Measurements from ENCODE around the gene KLHL36.

Gene KLHL36

DNA sequence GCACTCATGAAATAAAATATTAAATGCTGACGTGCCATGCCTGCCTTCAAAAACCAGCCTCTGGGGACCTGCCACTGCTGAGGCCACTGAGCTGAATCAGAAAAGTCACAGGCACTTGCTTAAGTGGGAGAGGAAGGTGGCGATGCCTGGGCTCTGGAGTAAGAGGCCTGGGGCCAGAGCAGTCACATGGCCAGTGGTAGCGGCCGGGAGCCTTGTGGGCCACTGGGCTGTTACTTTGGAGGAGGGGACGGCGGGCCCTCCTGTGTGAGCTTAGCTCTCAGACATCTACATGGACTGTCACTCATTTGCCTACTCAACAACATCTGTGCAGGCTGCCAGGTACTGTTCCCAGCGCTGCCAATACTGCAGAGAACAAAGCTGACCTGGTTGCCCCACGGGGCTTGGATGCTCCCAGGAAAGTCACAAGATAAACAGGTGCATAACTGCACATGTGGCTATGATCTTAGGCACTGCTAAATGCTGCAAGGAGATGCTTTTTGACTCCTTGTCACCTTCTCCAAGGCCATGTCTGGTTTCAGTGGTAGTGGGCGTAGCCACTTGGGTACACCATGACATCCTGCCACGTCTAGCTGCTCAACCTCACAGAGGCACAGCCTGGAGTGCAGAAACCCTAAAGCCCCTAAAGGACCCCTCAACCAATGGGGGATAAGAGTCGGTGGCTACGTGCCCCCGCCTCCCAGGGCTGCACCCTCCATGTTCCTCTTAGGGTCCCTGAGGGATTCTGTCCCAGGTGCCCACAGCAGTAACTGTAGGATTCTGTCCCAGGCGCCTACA lies 42.0 kb upstream of the KLHL36 start:
- TF ChIP-seq, protein P1, sequence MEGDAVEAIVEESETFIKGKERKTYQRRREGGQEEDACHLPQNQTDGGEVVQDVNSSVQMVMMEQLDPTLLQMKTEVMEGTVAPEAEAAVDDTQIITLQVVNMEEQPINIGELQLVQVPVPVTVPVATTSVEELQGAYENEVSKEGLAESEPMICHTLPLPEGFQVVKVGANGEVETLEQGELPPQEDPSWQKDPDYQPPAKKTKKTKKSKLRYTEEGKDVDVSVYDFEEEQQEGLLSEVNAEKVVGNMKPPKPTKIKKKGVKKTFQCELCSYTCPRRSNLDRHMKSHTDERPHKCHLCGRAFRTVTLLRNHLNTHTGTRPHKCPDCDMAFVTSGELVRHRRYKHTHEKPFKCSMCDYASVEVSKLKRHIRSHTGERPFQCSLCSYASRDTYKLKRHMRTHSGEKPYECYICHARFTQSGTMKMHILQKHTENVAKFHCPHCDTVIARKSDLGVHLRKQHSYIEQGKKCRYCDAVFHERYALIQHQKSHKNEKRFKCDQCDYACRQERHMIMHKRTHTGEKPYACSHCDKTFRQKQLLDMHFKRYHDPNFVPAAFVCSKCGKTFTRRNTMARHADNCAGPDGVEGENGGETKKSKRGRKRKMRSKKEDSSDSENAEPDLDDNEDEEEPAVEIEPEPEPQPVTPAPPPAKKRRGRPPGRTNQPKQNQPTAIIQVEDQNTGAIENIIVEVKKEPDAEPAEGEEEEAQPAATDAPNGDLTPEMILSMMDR (IDR thresholded peaks at IDR 0.05), result no peak
- TF ChIP-seq ZFX (IDR thresholded peaks at IDR 0.05; ENCODE audit: borderline replicate concordance), result no peak
- no peak overlapping the region for H3K27ac ChIP-seq

DNA sequence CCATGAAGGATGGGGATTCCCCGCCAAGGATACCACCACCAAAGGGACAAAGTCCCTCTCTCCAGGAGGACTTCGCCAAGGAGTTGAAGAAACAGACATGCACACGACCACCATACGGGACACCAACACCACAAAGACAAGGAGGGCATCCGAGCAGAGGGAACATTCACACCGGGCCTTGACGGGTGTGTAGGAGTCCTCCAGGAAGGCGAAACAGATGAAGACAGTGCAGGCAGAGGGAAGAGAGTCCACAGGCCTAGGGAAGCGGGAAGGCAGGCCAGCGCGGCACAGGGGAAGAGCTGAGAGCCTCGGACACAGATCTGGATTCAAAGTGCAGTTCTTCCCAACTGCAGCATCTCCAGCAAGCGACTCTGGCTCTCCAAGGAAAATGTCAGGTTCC lies 41.2 kb upstream of the KLHL36 start:
- no peak overlapping the region for H3K27ac ChIP-seq
- TF ChIP-seq ZFX (IDR thresholded peaks at IDR 0.05; ENCODE audit: borderline replicate concordance), result no peak
- TF ChIP-seq, protein P1 (IDR thresholded peaks at IDR 0.05), result no peak

DNA sequence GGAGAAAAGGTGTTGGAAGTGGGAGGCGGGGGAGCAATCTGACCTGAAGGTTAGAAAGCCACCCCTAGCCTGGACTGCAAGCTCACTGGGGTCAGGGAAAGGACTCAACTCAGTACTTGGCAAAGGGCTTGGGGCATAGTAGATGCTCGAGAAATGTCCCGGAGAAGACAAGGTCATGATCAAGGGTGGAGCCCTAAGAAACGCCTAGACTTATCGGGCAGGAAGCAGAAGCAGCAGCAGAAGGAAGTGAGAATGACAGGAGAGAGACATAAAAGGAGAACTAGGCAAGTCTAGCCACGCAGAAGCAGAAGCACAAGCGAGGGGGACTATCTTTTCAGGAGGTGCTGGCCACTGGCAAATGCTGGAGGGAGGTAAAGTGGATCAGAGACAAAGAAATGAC lies 40.6 kb upstream of the KLHL36 start:
- H3K27ac ChIP-seq, result no peak overlapping the region
- TF ChIP-seq, protein P1 (IDR thresholded peaks at IDR 0.05), result no peak
- no peak for TF ChIP-seq ZFX (IDR thresholded peaks at IDR 0.05; ENCODE audit: borderline replicate concordance)

DNA sequence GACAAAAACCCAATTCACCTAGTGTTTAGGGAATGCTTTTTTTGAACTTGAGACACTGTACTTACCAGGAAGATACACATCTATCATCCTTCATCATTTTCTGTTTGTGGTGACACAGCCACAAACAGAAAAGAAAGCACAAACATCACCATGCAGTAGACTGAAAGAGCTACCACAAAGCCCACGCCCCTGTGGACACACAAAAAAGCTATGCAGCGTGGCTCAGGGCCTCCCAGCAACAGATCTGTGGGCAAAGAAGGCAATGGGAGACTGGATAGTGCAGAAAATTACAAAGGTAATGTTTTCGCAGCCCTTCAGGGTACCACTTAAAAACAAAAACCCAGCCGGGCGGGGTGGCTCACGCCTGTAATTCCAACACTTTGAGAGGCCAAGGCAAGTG lies 40.0 kb upstream of the KLHL36 start:
- no peak overlapping the region for H3K27ac ChIP-seq
- TF ChIP-seq ZFX (IDR thresholded peaks at IDR 0.05; ENCODE audit: borderline replicate concordance), result no peak
- TF ChIP-seq, protein P1 (IDR thresholded peaks at IDR 0.05), result no peak

DNA sequence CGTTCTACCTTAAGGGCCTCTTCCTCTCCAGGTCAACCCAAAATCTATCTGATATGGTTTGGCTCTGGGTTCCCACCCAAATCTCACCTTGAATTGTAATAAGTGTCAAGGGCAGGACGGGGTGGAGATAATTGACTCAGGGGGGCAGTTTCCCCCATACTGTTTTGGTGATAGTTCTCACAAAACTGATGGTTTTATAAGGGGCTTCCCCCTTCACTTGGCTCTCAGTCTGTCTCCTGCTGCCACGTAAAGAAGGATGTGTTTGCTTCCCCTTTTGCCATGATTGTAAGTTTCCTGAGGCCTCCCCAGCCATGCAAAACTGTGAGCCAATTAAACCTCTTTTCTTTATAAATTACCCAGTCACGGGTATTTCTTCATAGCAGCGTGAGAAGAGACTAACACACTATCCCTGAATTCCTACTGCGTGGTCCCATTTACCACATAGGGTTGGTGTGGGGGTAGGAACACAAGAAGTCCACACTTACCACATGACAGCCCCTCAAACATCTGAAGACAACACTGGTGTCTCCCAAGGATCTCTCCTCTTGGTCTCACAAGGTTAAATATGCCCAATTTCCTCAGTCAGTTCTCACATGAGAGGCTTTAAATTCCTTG lies 38.6 kb upstream of the KLHL36 start:
- TF ChIP-seq ZFX (IDR thresholded peaks at IDR 0.05; ENCODE audit: borderline replicate concordance), result no peak
- TF ChIP-seq, protein P1 (IDR thresholded peaks at IDR 0.05), result no peak
- no peak overlapping the region for H3K27ac ChIP-seq

DNA sequence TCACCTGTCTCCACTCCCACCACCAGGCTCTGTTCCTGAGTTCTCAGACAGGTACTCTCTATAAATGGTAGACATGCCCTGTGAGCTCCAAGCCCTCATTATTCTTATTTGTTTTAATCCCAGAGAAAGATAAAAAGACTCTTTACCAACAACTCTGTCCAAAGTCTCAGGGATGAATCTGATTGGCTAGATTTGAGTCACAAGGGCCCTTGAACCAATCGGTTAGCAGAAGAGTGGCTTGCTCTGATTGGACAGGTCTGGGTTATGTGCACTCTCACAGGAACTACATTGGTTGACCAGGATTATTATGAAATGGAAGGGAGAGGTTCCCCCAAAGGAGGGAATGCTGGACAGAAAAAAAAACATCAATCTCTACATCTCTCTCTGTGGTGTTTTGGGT lies 37.9 kb upstream of the KLHL36 start:
- H3K27ac ChIP-seq, result no peak overlapping the region
- TF ChIP-seq ZFX (IDR thresholded peaks at IDR 0.05; ENCODE audit: borderline replicate concordance), result no peak
- TF ChIP-seq, protein P1 (IDR thresholded peaks at IDR 0.05), result no peak

DNA sequence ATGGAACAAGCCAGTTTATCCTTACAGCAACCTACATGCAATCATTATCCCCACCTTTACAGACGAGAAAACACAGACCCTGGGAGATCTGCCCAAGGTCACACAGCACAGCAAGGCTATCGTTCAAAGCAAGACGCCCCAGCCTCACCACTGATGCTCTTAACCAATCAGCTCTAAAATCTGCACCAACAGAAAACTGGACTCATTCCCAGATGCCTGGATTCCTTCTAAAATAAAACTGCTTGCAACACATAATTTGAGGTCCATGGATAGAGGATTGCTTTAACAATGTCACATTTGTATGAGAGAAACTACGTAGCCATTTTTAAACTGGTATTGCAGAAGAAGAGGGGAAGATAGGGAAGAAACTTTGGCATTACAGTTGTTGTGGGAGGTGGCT lies 37.3 kb upstream of the KLHL36 start:
- no peak overlapping the region for H3K27ac ChIP-seq
- TF ChIP-seq, protein P1 (IDR thresholded peaks at IDR 0.05), result no peak
- TF ChIP-seq ZFX (IDR thresholded peaks at IDR 0.05; ENCODE audit: borderline replicate concordance), result no peak
